ENCODE data around the gene DYRK1A.

GRCh38 chr21:37393030-37393429 is 26.5 kb downstream of the DYRK1A start:
- TF ChIP-seq CTCF (IDR thresholded peaks at IDR 0.05), result no peak
- TF ChIP-seq POLR2A (IDR thresholded peaks at IDR 0.05), result no peak
- no peak for TF ChIP-seq EP300 (IDR thresholded peaks at IDR 0.05; ENCODE audit: low read depth)

Measured in transverse colon (tissue), 3 donors.